HepG2 (cell line): ENCODE measurements around the gene NCOA4. TPM values are rescaled to one million over a fixed set of nuclear protein-coding genes. Genes with fewer than 3 reads are reported as not detected.

ENCODE experiments used
- ARNT2 ChIP-seq: sonication (generic); formaldehyde crosslinking; IDR thresholded peaks from 2 replicates; pipeline ENCODE4 v1.8.0; 2022; ENCODE audit warnings: mild to moderate bottlenecking, low read depth, missing genetic modification reagents, moderate library complexity
- GMEB1 ChIP-seq: sonication (generic); formaldehyde crosslinking; IDR thresholded peaks from 2 replicates; pipeline ENCODE4 v1.5.1; 2020; ENCODE audit warnings: missing genetic modification reagents, mild to moderate bottlenecking, borderline replicate concordance
- HNRNPL ChIP-seq: fragments of 200-400 bp; formaldehyde crosslinking; IDR thresholded peaks from 2 replicates; pipeline ENCODE4 v1.6.1; 2017; ENCODE audit warnings: mild to moderate bottlenecking, low read depth, low read length
- MYC ChIP-seq: sonication (generic); formaldehyde crosslinking; IDR thresholded peaks from 2 replicates; pipeline ENCODE4 v1.9.0; 2021; ENCODE audit warnings: missing genetic modification reagents, borderline replicate concordance
- PRDM10 ChIP-seq: sonication (generic); formaldehyde crosslinking; IDR thresholded peaks from 2 replicates; pipeline ENCODE4 v1.4.0; 2020; ENCODE audit warnings: low read depth, missing genetic modification reagents
- REL ChIP-seq: sonication (generic); formaldehyde crosslinking; conservative IDR thresholded peaks from 2 replicates; pipeline ENCODE4 v1.8.0; 2022; ENCODE audit warnings: mild to moderate bottlenecking, missing genetic modification reagents, moderate library complexity
- SAP130 ChIP-seq: IDR thresholded peaks from 2 replicates; pipeline ENCODE4 v1.6.1; 2016; ENCODE audit warnings: low read depth
- TOE1 ChIP-seq: sonication (generic); formaldehyde crosslinking; IDR thresholded peaks from 2 replicates; pipeline ENCODE4 v1.4.0; 2020; ENCODE audit warnings: mild to moderate bottlenecking, missing genetic modification reagents
- YEATS2 ChIP-seq: sonication (generic); formaldehyde crosslinking; IDR thresholded peaks from 2 replicates; pipeline ENCODE4 v1.4.0; 2020; ENCODE audit warnings: missing genetic modification reagents, borderline replicate concordance
- ZNF280D ChIP-seq: sonication (generic); formaldehyde crosslinking; IDR thresholded peaks from 2 replicates; pipeline ENCODE4 v1.5.1; 2020; ENCODE audit warnings: mild to moderate bottlenecking, missing genetic modification reagents
- ZNF558 ChIP-seq: sonication (generic); formaldehyde crosslinking; IDR thresholded peaks from 2 replicates; pipeline ENCODE4 v1.9.0; 2022; ENCODE audit warnings: mild to moderate bottlenecking, missing genetic modification reagents, borderline replicate concordance
- ZNF678 ChIP-seq: sonication (generic); formaldehyde crosslinking; IDR thresholded peaks from 2 replicates; pipeline ENCODE4 v1.4.0; 2020; ENCODE audit warnings: mild to moderate bottlenecking, missing genetic modification reagents
- ZNF704 ChIP-seq: sonication (generic); formaldehyde crosslinking; IDR thresholded peaks from 2 replicates; pipeline ENCODE4 v1.8.1; 2023; ENCODE audit warnings: mild to moderate bottlenecking, inconsistent platforms, moderate library complexity, missing genetic modification reagents, borderline replicate concordance
- polyA plus RNA-seq, 8 experiments: library from polyadenylated mRNA; depleted of rRNA in 3 of 8; stranded (reverse) in 7 of 8; unstranded in 1 of 8; fragments of >200 nt; fragmentation: Illumina TruSeq in 4 of 8; extraction: Trizol in 4 of 8; gene quantifications; 2 replicates each; pipeline versions ENCODE4 v1.2.1 to v1.2.3, GENCODE V29; 2011 to 2016; ENCODE audit warnings: low read depth in 4 of 8, missing spikeins in 1 of 8, mixed read lengths in 1 of 8; ENCODE audit not compliant: insufficient read depth in 1 of 8
- total RNA-seq, 5 experiments: library from RNA; depleted of rRNA; stranded (reverse); fragments of >200 nt; fragmentation: Illumina TruSeq; extraction: Trizol; gene quantifications; 2 replicates each; pipeline ENCODE4 v1.2.3, GENCODE V29; 2016; ENCODE audit warnings: low read depth in 1 of 5

The NCOA4 gene
- total and polyA plus RNA-seq, 2 of the 13 experiments (the other 11 are each of a cell fraction or from before 2014, with no cell fraction given) = 306 to 400 TPM

- TF ChIP-seq PRDM10 (CRISPR knock-in tag) = 0 out of 2 replicates have a peak, but pooled peaks have one; percentile 22
- 0 out of 2 replicates have a peak, but pooled peaks have one; percentile 27 for TF ChIP-seq ZNF280D (CRISPR knock-in tag)
- peak; percentile 72; the same call in 1 of the 2 replicates for TF ChIP-seq MYC (CRISPR knock-in tag)
- TF ChIP-seq ZNF704 (CRISPR knock-in tag) = 0 out of 2 replicates have a peak, but pooled peaks have one; percentile 33
- peak; percentile 84 for TF ChIP-seq REL (CRISPR knock-in tag)
- 0 out of 2 replicates have a peak, but pooled peaks have one; percentile 51 for TF ChIP-seq ARNT2 (CRISPR knock-in tag)
- TF ChIP-seq ZNF678 = peak; percentile 24; the same call in 1 of the 2 replicates
- 0 out of 2 replicates have a peak, but pooled peaks have one; percentile 38 for TF ChIP-seq HNRNPL
- peak; percentile 95 for TF ChIP-seq YEATS2 (CRISPR knock-in tag)
- 0 out of 2 replicates have a peak, but pooled peaks have one; percentile 33 for TF ChIP-seq TOE1 (CRISPR knock-in tag)
- TF ChIP-seq ZNF558 (CRISPR knock-in tag) = peak; percentile 80; the same call in 1 of the 2 replicates
- peak; percentile 84 for TF ChIP-seq GMEB1 (CRISPR knock-in tag)
- TF ChIP-seq SAP130 = peak; percentile 98
These were observed 58.2 kb downstream of the NCOA4 start, which contains the start of gene TIMM23 (continued) for GRCh38 chr10:45972106-45972812.
